Activated CD4-positive, alpha-beta memory T cell treated with anti-CD3 and anti-CD28 coated beads, Interleukin-2, amount 10 ng/mL, durations not matched to agents 7 days and 5 days (primary cell): ENCODE results near the gene NR3C1. TPM values are rescaled to one million over a fixed set of nuclear protein-coding genes. Genes with fewer than 3 reads are reported as not detected.

Experiments used
- CTCF ChIA-PET: fragments of 350-600 bp; sonication (Branson Sonifier 250); formaldehyde crosslinking; loops from one replicate; lab custom pipeline; 2021; ENCODE audit warnings: antibody characterized with exemption, inconsistent platforms; lab: Charles Lee
- POLR2A ChIA-PET: fragments of 350-600 bp; sonication (Branson Sonifier 250); formaldehyde crosslinking; loops from one replicate; lab custom pipeline; 2021; ENCODE audit warnings: antibody characterized with exemption; lab: Charles Lee
- DNase-seq: peaks from one replicate; pipeline ENCODE4 v3.0.0-alpha.2; 2020
- H3K27ac Mint-ChIP-seq: one replicate; pipeline ENCODE4 v1.8.0; 2021; ENCODE audit warnings: mild to moderate bottlenecking, mixed read lengths
- H3K27me3 Mint-ChIP-seq: one replicate; pipeline ENCODE4 v1.8.0; 2021; ENCODE audit warnings: mixed read lengths
- H3K36me3 Mint-ChIP-seq: one replicate; pipeline ENCODE4 v1.8.0; 2021; ENCODE audit warnings: low read depth, mixed read lengths
- H3K4me1 Mint-ChIP-seq: one replicate; pipeline ENCODE4 v1.8.0; 2021; ENCODE audit warnings: mixed read lengths
- H3K4me3 Mint-ChIP-seq: one replicate; pipeline ENCODE4 v1.8.0; 2021; ENCODE audit warnings: mild to moderate bottlenecking, mixed read lengths
- H3K9me3 Mint-ChIP-seq: one replicate; pipeline ENCODE4 v1.8.0; 2021; ENCODE audit warnings: mixed read lengths
- total RNA-seq, 2 experiments: library from RNA; stranded (reverse); gene quantifications; one replicate each; pipeline ENCODE4 v1.2.3, GENCODE V29; 2021

The NR3C1 gene
- total RNA-seq, result 10 to 100 TPM; 79.3 to 81.6 TPM

GRCh38 chr5:143403593-143404415 lies at the start of gene NR3C1:
Gene NR3C1 (minus strand): TSS chr5:143403686. CDS start chr5:143400839, 2,847 bp downstream.
- Mint-ChIP-seq H3K36me3 (peaks cover 46% of the 10 kb centered on the region), H3K27me3 (no peaks in the 10 kb centered on the region), H3K9me3 (peaks cover 2% of the 10 kb centered on the region), H3K4me1 (peaks cover 56% of the 10 kb centered on the region), H3K4me3 (peak within 1 kb of the TSS; percentile 78), H3K27ac (peak within 1 kb of the TSS; percentile 97)
- DNase-seq, result peak; percentile 87
- ChIA-PET CTCF (interaction anchor here (0.6 to 3.0 kb wide), 28 partner anchors 9 to 788 kb away, joined by 3 to 57 read pairs (median 4); no protein-coding TSS in a partner anchor), POLR2A (interaction anchor here (0.6 to 3.4 kb wide), 42 partner anchors 7 to 786 kb away, joined by 3 to 80 read pairs (median 4); partner anchors contain the start of genes KCTD16 and YIPF5)

- no peaks in the 10 kb centered on the region for H3K36me3 Mint-ChIP-seq
- POLR2A ChIA-PET, result no interaction called here
These were observed 46.3 kb upstream of the NR3C1 start for GRCh38 chr5:143449772-143450171.

GRCh38 chr5:143448518-143448917 lies 45.0 kb upstream of the NR3C1 start:
- no peaks in the 10 kb centered on the region for H3K27me3 Mint-ChIP-seq
- H3K9me3 Mint-ChIP-seq, result no peaks in the 10 kb centered on the region
- peaks cover 18% of the 10 kb centered on the region for H3K4me1 Mint-ChIP-seq
- ChIA-PET POLR2A (interaction anchor here (0.7 kb wide), 1 partner anchor 13 kb away, joined by 3 read pairs; no protein-coding TSS in a partner anchor), CTCF (no interaction called here)
- no peak overlapping the region for H3K27ac Mint-ChIP-seq
- H3K36me3 Mint-ChIP-seq, result no peaks in the 10 kb centered on the region
- no peak for DNase-seq
- no peak overlapping the region for H3K4me3 Mint-ChIP-seq

More at GRCh38 chr5:143449772-143450171, 46.3 kb upstream of the NR3C1 start:
- no peak for DNase-seq
- Mint-ChIP-seq H3K27ac (no peak overlapping the region), H3K27me3 (no peaks in the 10 kb centered on the region), H3K4me1 (peaks cover 18% of the 10 kb centered on the region), H3K4me3 (no peak overlapping the region), H3K9me3 (no peaks in the 10 kb centered on the region)
- CTCF ChIA-PET, result no interaction called here

GRCh38 chr5:143447983-143448382 lies 44.5 kb upstream of the NR3C1 start:
- Mint-ChIP-seq H3K9me3 (no peaks in the 10 kb centered on the region), H3K27ac (no peak overlapping the region), H3K27me3 (no peaks in the 10 kb centered on the region), H3K36me3 (no peaks in the 10 kb centered on the region), H3K4me3 (no peak overlapping the region), H3K4me1 (peaks cover 18% of the 10 kb centered on the region)
- POLR2A ChIA-PET, result interaction anchor here (0.7 kb wide), 1 partner anchor 12 kb away, joined by 3 read pairs; no protein-coding TSS in a partner anchor
- DNase-seq, result no peak
- CTCF ChIA-PET, result no interaction called here

- Mint-ChIP-seq H3K27me3 (no peaks in the 10 kb centered on the region), H3K4me1 (peaks cover 18% of the 10 kb centered on the region), H3K4me3 (no peak overlapping the region), H3K36me3 (no peaks in the 10 kb centered on the region), H3K9me3 (no peaks in the 10 kb centered on the region), H3K27ac (no peak overlapping the region)
- no peak for DNase-seq
- POLR2A ChIA-PET, result interaction anchor here (0.6 kb wide), 1 partner anchor 43 kb away, joined by 3 read pairs; no protein-coding TSS in a partner anchor
- CTCF ChIA-PET, result interaction anchor here (1.0 kb wide), 1 partner anchor 13 kb away, joined by 3 read pairs; no protein-coding TSS in a partner anchor
These were observed 43.2 kb upstream of the NR3C1 start for GRCh38 chr5:143446535-143447226.

GRCh38 chr5:143445776-143446175 lies 42.3 kb upstream of the NR3C1 start:
- DNase-seq, result no peak
- Mint-ChIP-seq H3K4me3 (no peak overlapping the region), H3K27ac (no peak overlapping the region), H3K9me3 (no peaks in the 10 kb centered on the region), H3K36me3 (no peaks in the 10 kb centered on the region), H3K27me3 (no peaks in the 10 kb centered on the region), H3K4me1 (peaks cover 18% of the 10 kb centered on the region)
- ChIA-PET CTCF (interaction anchor here (0.7 to 1.0 kb wide), 2 partner anchors 12 to 321 kb away, joined by 3 read pairs; no protein-coding TSS in a partner anchor), POLR2A (interaction anchor here (0.5 to 1.2 kb wide), 2 partner anchors 387 to 396 kb away, joined by 3 to 4 read pairs; no protein-coding TSS in a partner anchor)

- no peaks in the 10 kb centered on the region for H3K36me3 Mint-ChIP-seq
- H3K27ac Mint-ChIP-seq, result no peak overlapping the region
- CTCF ChIA-PET, result no interaction called here
- POLR2A ChIA-PET, result interaction anchor here (0.6 kb wide), 1 partner anchor 9 kb away, joined by 3 read pairs; no protein-coding TSS in a partner anchor
- H3K4me1 Mint-ChIP-seq, result peaks cover 18% of the 10 kb centered on the region
- H3K9me3 Mint-ChIP-seq, result no peaks in the 10 kb centered on the region
- H3K27me3 Mint-ChIP-seq, result no peaks in the 10 kb centered on the region
- no peak for DNase-seq
- no peak overlapping the region for H3K4me3 Mint-ChIP-seq
These were observed 39.8 kb upstream of the NR3C1 start for GRCh38 chr5:143443330-143443729.

- POLR2A ChIA-PET, result no interaction called here
- Mint-ChIP-seq H3K4me3 (no peak overlapping the region), H3K9me3 (no peaks in the 10 kb centered on the region), H3K36me3 (no peaks in the 10 kb centered on the region), H3K27ac (no peak overlapping the region), H3K4me1 (peaks cover 15% of the 10 kb centered on the region), H3K27me3 (no peaks in the 10 kb centered on the region)
- CTCF ChIA-PET, result no interaction called here
- no peak for DNase-seq
These were observed 38.9 kb upstream of the NR3C1 start for GRCh38 chr5:143442385-143442784.

GRCh38 chr5:143440448-143441115 lies 37.1 kb upstream of the NR3C1 start:
- ChIA-PET CTCF (no interaction called here), POLR2A (no interaction called here)
- Mint-ChIP-seq H3K4me1 (peaks cover 14% of the 10 kb centered on the region), H3K27ac (no peak overlapping the region), H3K27me3 (peaks cover 2% of the 10 kb centered on the region), H3K9me3 (no peaks in the 10 kb centered on the region), H3K4me3 (no peak overlapping the region), H3K36me3 (no peaks in the 10 kb centered on the region)
- DNase-seq, result no peak

- peaks cover 37% of the 10 kb centered on the region for H3K4me1 Mint-ChIP-seq
- POLR2A ChIA-PET, result no interaction called here
These were observed 34.3 kb upstream of the NR3C1 start for GRCh38 chr5:143437666-143438273.

GRCh38 chr5:143436871-143437270 lies 33.4 kb upstream of the NR3C1 start:
- H3K4me3 Mint-ChIP-seq, result no peak overlapping the region
- H3K36me3 Mint-ChIP-seq, result no peaks in the 10 kb centered on the region
- DNase-seq, result no peak
- no peaks in the 10 kb centered on the region for H3K9me3 Mint-ChIP-seq
- H3K4me1 Mint-ChIP-seq, result peaks cover 43% of the 10 kb centered on the region
- POLR2A ChIA-PET, result no interaction called here
- H3K27ac Mint-ChIP-seq, result no peak overlapping the region
- H3K27me3 Mint-ChIP-seq, result peaks cover 2% of the 10 kb centered on the region
- CTCF ChIA-PET, result no interaction called here

More at GRCh38 chr5:143437666-143438273, 34.3 kb upstream of the NR3C1 start:
- no peak overlapping the region for H3K4me3 Mint-ChIP-seq
- H3K36me3 Mint-ChIP-seq, result no peaks in the 10 kb centered on the region
- peaks cover 2% of the 10 kb centered on the region for H3K27me3 Mint-ChIP-seq
- DNase-seq, result no peak
- CTCF ChIA-PET, result no interaction called here
- H3K27ac Mint-ChIP-seq, result no peak overlapping the region
- H3K9me3 Mint-ChIP-seq, result no peaks in the 10 kb centered on the region

- Mint-ChIP-seq H3K4me1 (peaks cover 52% of the 10 kb centered on the region), H3K27ac (peak overlapping the region; percentile 70), H3K27me3 (peaks cover 2% of the 10 kb centered on the region), H3K36me3 (no peaks in the 10 kb centered on the region), H3K4me3 (peak overlapping the region; percentile 77), H3K9me3 (no peaks in the 10 kb centered on the region)
- ChIA-PET POLR2A (interaction anchor here (0.7 to 4.5 kb wide), 6 partner anchors 8 to 170 kb away, joined by 3 to 35 read pairs (median 4); partner anchors contain the start of gene NR3C1), CTCF (interaction anchor here (0.8 to 3.1 kb wide), 2 partner anchors 31 to 432 kb away, joined by 3 to 11 read pairs; partner anchors contain the start of gene NR3C1)
- DNase-seq, result peak; percentile 33
These were observed 31.7 kb upstream of the NR3C1 start for GRCh38 chr5:143435210-143435657.
